Parathyroid adenoma (tissue), 2 donors: ENCODE measurements around the gene MICOS13.
"Not testable (repeated sequence)": the region's sequence is repeated elsewhere in the genome, so short reads cannot be mapped to it uniquely, and the experiment has no call there.

Experiments used
- H2AFZ ChIP-seq: fragments of 300-600 bp; sonication (generic); one replicate; pipeline ENCODE4 v1.7.0; 2017; ENCODE audit warnings: antibody characterized with exemption, mild to moderate bottlenecking
- H3K27ac ChIP-seq: fragments of 300-600 bp; sonication (generic); one replicate; pipeline ENCODE4 v1.7.0; 2017
- H3K27me3 ChIP-seq: fragments of 300-600 bp; sonication (generic); one replicate; pipeline ENCODE4 v1.7.0; 2017; ENCODE audit warnings: low read length; ENCODE audit not compliant: control insufficient read depth, insufficient read depth
- H3K36me3 ChIP-seq: fragments of 300-600 bp; sonication (generic); one replicate; pipeline ENCODE4 v1.7.0; 2017; ENCODE audit warnings: low read length; ENCODE audit not compliant: control insufficient read depth, insufficient read depth
- H3K4me1 ChIP-seq: fragments of 300-600 bp; sonication (generic); one replicate; pipeline ENCODE4 v1.7.0; 2017; ENCODE audit warnings: control low read depth
- H3K4me2 ChIP-seq: fragments of 300-600 bp; sonication (generic); one replicate; pipeline ENCODE4 v1.7.0; 2017; ENCODE audit warnings: low read length
- H3K4me3 ChIP-seq: fragments of 300-600 bp; sonication (generic); one replicate; pipeline ENCODE4 v1.7.0; 2017; ENCODE audit warnings: low read depth, low read length
- H3K79me2 ChIP-seq: fragments of 300-600 bp; sonication (generic); one replicate; pipeline ENCODE4 v1.7.0; 2017; ENCODE audit warnings: control low read depth
- H3K9ac ChIP-seq: fragments of 300-600 bp; sonication (generic); one replicate; pipeline ENCODE4 v1.7.0; 2017; ENCODE audit warnings: mild to moderate bottlenecking
- H3K9me3 ChIP-seq: fragments of 300-600 bp; sonication (generic); one replicate; pipeline ENCODE4 v1.7.0; 2017; ENCODE audit warnings: low read length; ENCODE audit not compliant: control insufficient read depth
- CTCF ChIP-seq: fragments of 300-600 bp; sonication (generic); IDR thresholded peaks from one replicate; pipeline ENCODE4 v1.7.0; 2017; ENCODE audit warnings: antibody characterized with exemption, mild to moderate bottlenecking
- donor health status: primary hyperparathyroidism.

Gene MICOS13

GRCh38 chr19:5706876-5707573, 26.7 kb upstream of the MICOS13 start:
- Histone ChIP-seq H3K9me3 (no peaks in the 10 kb centered on the region), H3K36me3 (no peaks in the 10 kb centered on the region), H3K4me3 (no peak overlapping the region), H3K27ac (no peak overlapping the region), H3K79me2 (peaks cover 7% of the 10 kb centered on the region), H3K27me3 (no peaks in the 10 kb centered on the region), H3K9ac (no peak overlapping the region), H3K4me2 (no peak overlapping the region), H2AFZ (no peak overlapping the region), H3K4me1 (no peaks in the 10 kb centered on the region)
- TF ChIP-seq CTCF = no peak

GRCh38 chr19:5705552-5705951, 25.2 kb upstream of the MICOS13 start:
- Histone ChIP-seq H3K27ac (no peak overlapping the region), H3K9ac (no peak overlapping the region), H3K9me3 (no peaks in the 10 kb centered on the region), H3K4me2 (no peak overlapping the region), H3K27me3 (no peaks in the 10 kb centered on the region), H3K4me3 (no peak overlapping the region), H3K36me3 (no peaks in the 10 kb centered on the region), H3K4me1 (no peaks in the 10 kb centered on the region), H3K79me2 (peaks cover 9% of the 10 kb centered on the region), H2AFZ (no peak overlapping the region)
- TF ChIP-seq CTCF = no peak

- H2AFZ ChIP-seq = no peak overlapping the region
- H3K4me3 ChIP-seq = no peak overlapping the region
- H3K9me3 ChIP-seq = no peaks in the 10 kb centered on the region
- H3K4me1 ChIP-seq = no peaks in the 10 kb centered on the region
- peaks cover 11% of the 10 kb centered on the region for H3K79me2 ChIP-seq
- TF ChIP-seq CTCF = no peak
- no peak overlapping the region for H3K9ac ChIP-seq
- H3K27me3 ChIP-seq = no peaks in the 10 kb centered on the region
- no peak overlapping the region for H3K4me2 ChIP-seq
- no peak overlapping the region for H3K27ac ChIP-seq
- no peaks in the 10 kb centered on the region for H3K36me3 ChIP-seq
These were observed 23.8 kb upstream of the MICOS13 start for GRCh38 chr19:5703819-5704818.

- H3K9ac ChIP-seq, H3K27me3 ChIP-seq, H3K36me3 ChIP-seq, H3K4me3 ChIP-seq, H3K4me2 ChIP-seq, H3K27ac ChIP-seq, H2AFZ ChIP-seq, H3K9me3 ChIP-seq, H3K4me1 ChIP-seq: not testable (repeated sequence)
- peaks cover 11% of the 10 kb centered on the region for H3K79me2 ChIP-seq
These were observed 21.7 kb upstream of the MICOS13 start for GRCh38 chr19:5702053-5702410.

GRCh38 chr19:5700455-5701092, 20.3 kb upstream of the MICOS13 start:
- Histone ChIP-seq H3K27ac (no peak overlapping the region), H3K4me3 (no peak overlapping the region), H3K4me2 (no peak overlapping the region), H3K9me3 (no peaks in the 10 kb centered on the region), H3K36me3 (no peaks in the 10 kb centered on the region), H3K79me2 (peaks cover 9% of the 10 kb centered on the region), H3K27me3 (no peaks in the 10 kb centered on the region), H3K9ac (no peak overlapping the region), H2AFZ (no peak overlapping the region), H3K4me1 (no peaks in the 10 kb centered on the region)
- TF ChIP-seq CTCF = no peak
